ENCODE data around the gene BAIAP2. TPM values are rescaled to one million over a fixed set of nuclear protein-coding genes. Genes with fewer than 3 reads are reported as not detected.

BAIAP2 gene
- total RNA-seq, 4 donors from 2014 or later: 7.3 to 36.1 (median 15.4) TPM

GRCh38 chr17:81094509-81095382 lies 59.8 kb downstream of the BAIAP2 start:
- in situ Hi-C loops (cut with MboI; ENCODE audit: low sequenced_read_pairs in 4 of 4) (loop anchor here in 2 of 4 donors (5.0 to 10.0 kb wide), 2 partner anchors 70 to 77 kb away; no protein-coding TSS in a partner anchor), intact Hi-C loops (cut with DNase I; ENCODE audit: low total_unique reads) (no loop called here)
- ATAC-seq (peak; percentile 53 to 79), DNase-seq (peak; percentile 44 to 68)
- Histone ChIP-seq H3K27me3 (no peaks in the 10 kb centered on the region), H3K4me3 (peak overlapping the region in 3 of 4 donors; percentile 5 to 7 (median 5)), H3K27ac (peak overlapping the region in 2 of 4 donors; percentile 49 to 65), H3K9me3 (no peaks in the 10 kb centered on the region), H3K4me1 (peaks cover 25 to 32% of the 10 kb centered on the region in 2 donors), H3K36me3 (no peaks in the 10 kb centered on the region)
- TF ChIP-seq CTCF (IDR thresholded peaks at IDR 0.05 in 4 of 5, conservative IDR thresholded peaks at IDR 0.05 in 1 of 5): no peak
- no peak for TF ChIP-seq POLR2A (IDR thresholded peaks at IDR 0.05)

GRCh38 chr17:81095383-81095762 lies 60.4 kb downstream of the BAIAP2 start:
- peak overlapping the region in 2 of 4 donors; percentile 49 to 65 for H3K27ac ChIP-seq
- intact Hi-C loops (cut with DNase I; ENCODE audit: low total_unique reads): no loop called here
- ATAC-seq: peak; percentile 89 to 92
- DNase-seq: peak; percentile 77 to 80
- no peaks in the 10 kb centered on the region for H3K9me3 ChIP-seq
- in situ Hi-C loops (cut with MboI; ENCODE audit: low sequenced_read_pairs in 4 of 4): loop anchor here in 2 of 4 donors (5.0 to 10.0 kb wide), 2 partner anchors 71 to 78 kb away; no protein-coding TSS in a partner anchor
- TF ChIP-seq POLR2A (IDR thresholded peaks at IDR 0.05) (no peak), CTCF (IDR thresholded peaks at IDR 0.05 in 4 of 5, conservative IDR thresholded peaks at IDR 0.05 in 1 of 5) (no peak)
- no peaks in the 10 kb centered on the region for H3K27me3 ChIP-seq
- H3K4me3 ChIP-seq: peak overlapping the region in 1 of 4 donors; percentile 5
- peaks cover 25 to 32% of the 10 kb centered on the region in 2 donors for H3K4me1 ChIP-seq
- no peaks in the 10 kb centered on the region for H3K36me3 ChIP-seq

- H3K27ac ChIP-seq: peak overlapping the region in 2 of 4 donors; percentile 5 to 40
- no peak for TF ChIP-seq CTCF (IDR thresholded peaks at IDR 0.05 in 4 of 5, conservative IDR thresholded peaks at IDR 0.05 in 1 of 5)
- no peak for TF ChIP-seq POLR2A (IDR thresholded peaks at IDR 0.05)
- ATAC-seq (no peak), DNase-seq (no peak)
- intact Hi-C loops (cut with DNase I; ENCODE audit: low total_unique reads) (loop anchor here (1.0 kb wide), 1 partner anchor 71 kb away; no protein-coding TSS in a partner anchor), in situ Hi-C loops (cut with MboI; ENCODE audit: low sequenced_read_pairs in 4 of 4) (loop anchor here in 2 of 4 donors (5.0 to 10.0 kb wide), 2 partner anchors 72 to 79 kb away; no protein-coding TSS in a partner anchor)
- no peak overlapping the region for H3K4me3 ChIP-seq
- no peaks in the 10 kb centered on the region for H3K27me3 ChIP-seq
- no peaks in the 10 kb centered on the region for H3K36me3 ChIP-seq
- H3K4me1 ChIP-seq: peaks cover 25 to 32% of the 10 kb centered on the region in 2 donors
- no peaks in the 10 kb centered on the region for H3K9me3 ChIP-seq
Measured at GRCh38 chr17:81096741-81097133, 61.8 kb downstream of the BAIAP2 start.

- Histone ChIP-seq H3K27ac (peak overlapping the region in 2 of 4 donors; percentile 5 to 40), H3K9me3 (no peaks in the 10 kb centered on the region), H3K27me3 (no peaks in the 10 kb centered on the region), H3K4me3 (peak overlapping the region in 3 of 4 donors; percentile 16 to 28 (median 22)), H3K36me3 (no peaks in the 10 kb centered on the region), H3K4me1 (peaks cover 25 to 32% of the 10 kb centered on the region in 2 donors)
- DNase-seq: peak; percentile 24 to 58
- peak; percentile 36 to 77 (median 72) for TF ChIP-seq CTCF (IDR thresholded peaks at IDR 0.05 in 4 of 5, conservative IDR thresholded peaks at IDR 0.05 in 1 of 5)
- TF ChIP-seq POLR2A (IDR thresholded peaks at IDR 0.05): peak in 1 of 2 donors; percentile 15
- intact Hi-C loops (cut with DNase I; ENCODE audit: low total_unique reads) (loop anchor here (1.0 kb wide), 1 partner anchor 72 kb away; no protein-coding TSS in a partner anchor), in situ Hi-C loops (cut with MboI; ENCODE audit: low sequenced_read_pairs in 4 of 4) (loop anchor here in 2 of 4 donors (5.0 to 10.0 kb wide), 2 partner anchors 73 to 80 kb away; no protein-coding TSS in a partner anchor)
- ATAC-seq: peak; percentile 16 to 38
Measured at GRCh38 chr17:81097134-81097942, 62.4 kb downstream of the BAIAP2 start.

All from gastrocnemius medialis (tissue), 4 donors.